ENCODE results near the gene OR5AU1.

DNA sequence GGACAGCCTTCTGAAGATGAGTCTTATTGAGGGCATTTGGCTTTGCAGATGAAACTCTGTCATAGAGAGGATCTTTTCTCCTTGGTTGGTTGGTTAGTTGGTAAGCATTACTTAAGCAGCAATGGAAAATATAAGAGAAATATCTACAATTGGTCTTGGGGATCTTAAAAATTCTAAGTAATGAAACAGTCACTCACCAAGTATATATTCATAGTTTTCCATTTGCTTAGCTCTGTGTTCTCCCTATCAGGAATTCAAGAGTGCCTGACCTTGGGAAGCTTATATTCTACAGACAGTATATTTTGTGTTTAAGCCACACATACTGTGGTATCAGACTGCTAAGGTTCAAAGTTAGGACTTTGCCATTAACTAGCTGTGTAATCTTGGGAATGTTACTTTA is at the start of gene OR5AU1:
- TF ChIP-seq EP300 (IDR thresholded peaks at IDR 0.05) (no peak), POLR2A (IDR thresholded peaks at IDR 0.05; ENCODE audit: low read length) (no peak), RCOR1 (IDR thresholded peaks at IDR 0.05; ENCODE audit: low read depth, low read length) (no peak), EHMT2 (IDR thresholded peaks at IDR 0.05; ENCODE audit: low read depth) (no peak), HDAC2 (IDR thresholded peaks at IDR 0.05) (no peak), FOSB (CRISPR knock-in tag; IDR thresholded peaks at IDR 0.05) (no peak)
- TF ChIP-seq, protein P1, sequence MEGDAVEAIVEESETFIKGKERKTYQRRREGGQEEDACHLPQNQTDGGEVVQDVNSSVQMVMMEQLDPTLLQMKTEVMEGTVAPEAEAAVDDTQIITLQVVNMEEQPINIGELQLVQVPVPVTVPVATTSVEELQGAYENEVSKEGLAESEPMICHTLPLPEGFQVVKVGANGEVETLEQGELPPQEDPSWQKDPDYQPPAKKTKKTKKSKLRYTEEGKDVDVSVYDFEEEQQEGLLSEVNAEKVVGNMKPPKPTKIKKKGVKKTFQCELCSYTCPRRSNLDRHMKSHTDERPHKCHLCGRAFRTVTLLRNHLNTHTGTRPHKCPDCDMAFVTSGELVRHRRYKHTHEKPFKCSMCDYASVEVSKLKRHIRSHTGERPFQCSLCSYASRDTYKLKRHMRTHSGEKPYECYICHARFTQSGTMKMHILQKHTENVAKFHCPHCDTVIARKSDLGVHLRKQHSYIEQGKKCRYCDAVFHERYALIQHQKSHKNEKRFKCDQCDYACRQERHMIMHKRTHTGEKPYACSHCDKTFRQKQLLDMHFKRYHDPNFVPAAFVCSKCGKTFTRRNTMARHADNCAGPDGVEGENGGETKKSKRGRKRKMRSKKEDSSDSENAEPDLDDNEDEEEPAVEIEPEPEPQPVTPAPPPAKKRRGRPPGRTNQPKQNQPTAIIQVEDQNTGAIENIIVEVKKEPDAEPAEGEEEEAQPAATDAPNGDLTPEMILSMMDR (IDR thresholded peaks at IDR 0.05), result no peak
- TF ChIP-seq, protein P2, sequence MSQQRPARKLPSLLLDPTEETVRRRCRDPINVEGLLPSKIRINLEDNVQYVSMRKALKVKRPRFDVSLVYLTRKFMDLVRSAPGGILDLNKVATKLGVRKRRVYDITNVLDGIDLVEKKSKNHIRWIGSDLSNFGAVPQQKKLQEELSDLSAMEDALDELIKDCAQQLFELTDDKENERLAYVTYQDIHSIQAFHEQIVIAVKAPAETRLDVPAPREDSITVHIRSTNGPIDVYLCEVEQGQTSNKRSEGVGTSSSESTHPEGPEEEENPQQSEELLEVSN (IDR thresholded peaks at IDR 0.05; ENCODE audit: borderline replicate concordance, low read depth), result no peak
